IPS-15b (cell line): ENCODE results near the gene TOB1.
A peak's percentile ranks its signal among the peaks of the same experiment; 100 is the strongest.
"Not testable (repeated sequence)": the region's sequence is repeated elsewhere in the genome, so short reads cannot be mapped to it uniquely, and the experiment has no call there.

Experiments used
- H3K27me3 ChIP-seq: one replicate; pipeline ENCODE4 v1.6.1; 2013; ENCODE audit warnings: low read length; ENCODE audit not compliant: control insufficient read depth, insufficient read depth
- H3K36me3 ChIP-seq: one replicate; pipeline ENCODE4 v1.6.1; 2013; ENCODE audit warnings: low read length; ENCODE audit not compliant: control insufficient read depth, insufficient read depth
- H3K4me1 ChIP-seq: one replicate; pipeline ENCODE4 v1.6.1; 2013; ENCODE audit warnings: mild to moderate bottlenecking, low read length; ENCODE audit not compliant: control insufficient read depth, insufficient read depth
- H3K4me3 ChIP-seq: one replicate; pipeline ENCODE4 v1.5.1; 2013; ENCODE audit warnings: low read depth, low read length
- H3K9ac ChIP-seq: one replicate; pipeline ENCODE4 v1.6.1; 2013; ENCODE audit warnings: low read depth, mild to moderate bottlenecking, low read length
- H3K9me3 ChIP-seq: one replicate; pipeline ENCODE4 v1.6.1; 2013; ENCODE audit warnings: mild to moderate bottlenecking, low read length; ENCODE audit not compliant: control insufficient read depth, insufficient read depth

TOB1 gene

GRCh38 chr17:50877042-50877441 lies 10.9 kb upstream of the TOB1 start:
- H3K9ac ChIP-seq, H3K4me1 ChIP-seq, H3K36me3 ChIP-seq, H3K4me3 ChIP-seq, H3K27me3 ChIP-seq, H3K9me3 ChIP-seq: not testable (repeated sequence)

- Histone ChIP-seq H3K36me3 (no peaks in the 10 kb centered on the region), H3K9ac (no peak overlapping the region), H3K9me3 (no peaks in the 10 kb centered on the region), H3K4me1 (no peaks in the 10 kb centered on the region), H3K27me3 (no peaks in the 10 kb centered on the region), H3K4me3 (no peak overlapping the region)
Observed at GRCh38 chr17:50875074-50875473, 8.9 kb upstream of the TOB1 start.

- no peak overlapping the region for H3K9ac ChIP-seq
- no peaks in the 10 kb centered on the region for H3K27me3 ChIP-seq
- H3K4me3 ChIP-seq = no peak overlapping the region
- H3K4me1 ChIP-seq = no peaks in the 10 kb centered on the region
- no peaks in the 10 kb centered on the region for H3K36me3 ChIP-seq
- no peaks in the 10 kb centered on the region for H3K9me3 ChIP-seq
Observed at GRCh38 chr17:50872710-50873424, 6.7 kb upstream of the TOB1 start.

- Histone ChIP-seq H3K36me3 (no peaks in the 10 kb centered on the region), H3K4me3 (no peak overlapping the region), H3K9ac (no peak overlapping the region), H3K4me1 (no peaks in the 10 kb centered on the region), H3K9me3 (no peaks in the 10 kb centered on the region), H3K27me3 (no peaks in the 10 kb centered on the region)
Observed at GRCh38 chr17:50871898-50872297, 5.7 kb upstream of the TOB1 start.

GRCh38 chr17:50871364-50871763 lies 5.2 kb upstream of the TOB1 start:
- Histone ChIP-seq H3K9ac (no peak overlapping the region), H3K36me3 (no peaks in the 10 kb centered on the region), H3K27me3 (no peaks in the 10 kb centered on the region), H3K9me3 (no peaks in the 10 kb centered on the region), H3K4me3 (no peak overlapping the region), H3K4me1 (no peaks in the 10 kb centered on the region)

- Histone ChIP-seq H3K4me3 (peak overlapping the region; percentile 87), H3K9ac (no peak overlapping the region)
Observed at GRCh38 chr17:50868602-50869001, 2.4 kb upstream of the TOB1 start.

GRCh38 chr17:50868140-50868438 lies 1.9 kb upstream of the TOB1 start:
- H3K4me1 ChIP-seq = no peaks in the 10 kb centered on the region
- peak overlapping the region; percentile 87 for H3K4me3 ChIP-seq
- H3K36me3 ChIP-seq = peaks cover under 1% of the 10 kb centered on the region
- H3K27me3 ChIP-seq = no peaks in the 10 kb centered on the region
- H3K9ac ChIP-seq = peak overlapping the region; percentile 74
- H3K9me3 ChIP-seq = no peaks in the 10 kb centered on the region

More at GRCh38 chr17:50868602-50869001, 2.4 kb upstream of the TOB1 start:
- H3K9me3 ChIP-seq = no peaks in the 10 kb centered on the region
- H3K27me3 ChIP-seq = no peaks in the 10 kb centered on the region
- no peaks in the 10 kb centered on the region for H3K36me3 ChIP-seq
- no peaks in the 10 kb centered on the region for H3K4me1 ChIP-seq

- no peaks in the 10 kb centered on the region for H3K27me3 ChIP-seq
- H3K9me3 ChIP-seq = no peaks in the 10 kb centered on the region
- H3K4me3 ChIP-seq = peak overlapping the region; percentile 87
- H3K36me3 ChIP-seq = peaks cover 2% of the 10 kb centered on the region
- H3K9ac ChIP-seq = peak overlapping the region; percentile 87
- no peaks in the 10 kb centered on the region for H3K4me1 ChIP-seq
Observed at GRCh38 chr17:50867363-50868139, 1.4 kb upstream of the TOB1 start.

- peaks cover 2% of the 10 kb centered on the region for H3K36me3 ChIP-seq
- H3K27me3 ChIP-seq = no peaks in the 10 kb centered on the region
- H3K9me3 ChIP-seq = no peaks in the 10 kb centered on the region
- peak overlapping the region; percentile 87 for H3K4me3 ChIP-seq
- H3K9ac ChIP-seq = peak overlapping the region; percentile 87
- H3K4me1 ChIP-seq = no peaks in the 10 kb centered on the region
Observed at GRCh38 chr17:50866950-50867362, 802 bp upstream of the TOB1 start.

GRCh38 chr17:50865868-50866260 lies 290 bp downstream of the TOB1 start:
- no peaks in the 10 kb centered on the region for H3K4me1 ChIP-seq
- H3K27me3 ChIP-seq = no peaks in the 10 kb centered on the region
- H3K36me3 ChIP-seq = peaks cover 2% of the 10 kb centered on the region
- peak overlapping the region; percentile 84 for H3K9ac ChIP-seq
- H3K4me3 ChIP-seq = peak overlapping the region; percentile 97
- no peaks in the 10 kb centered on the region for H3K9me3 ChIP-seq

- Histone ChIP-seq H3K27me3 (no peaks in the 10 kb centered on the region), H3K9me3 (no peaks in the 10 kb centered on the region), H3K9ac (peak overlapping the region; percentile 84), H3K36me3 (peaks cover 2% of the 10 kb centered on the region), H3K4me3 (peak overlapping the region; percentile 97), H3K4me1 (no peaks in the 10 kb centered on the region)
Observed at GRCh38 chr17:50865060-50865867, 890 bp downstream of the TOB1 start.
